NCI-H187 (cell line): ENCODE results near the gene GSTO2.
"Not testable (repeated sequence)": the region's sequence is repeated elsewhere in the genome, so short reads cannot be mapped to it uniquely, and the experiment has no call there.

Experiments used
- DNase-seq, 2 experiments: peaks; one replicate each; lab custom pipeline; 2025; lab: John Stamatoyannopoulos, UW

GSTO2 gene

DNA sequence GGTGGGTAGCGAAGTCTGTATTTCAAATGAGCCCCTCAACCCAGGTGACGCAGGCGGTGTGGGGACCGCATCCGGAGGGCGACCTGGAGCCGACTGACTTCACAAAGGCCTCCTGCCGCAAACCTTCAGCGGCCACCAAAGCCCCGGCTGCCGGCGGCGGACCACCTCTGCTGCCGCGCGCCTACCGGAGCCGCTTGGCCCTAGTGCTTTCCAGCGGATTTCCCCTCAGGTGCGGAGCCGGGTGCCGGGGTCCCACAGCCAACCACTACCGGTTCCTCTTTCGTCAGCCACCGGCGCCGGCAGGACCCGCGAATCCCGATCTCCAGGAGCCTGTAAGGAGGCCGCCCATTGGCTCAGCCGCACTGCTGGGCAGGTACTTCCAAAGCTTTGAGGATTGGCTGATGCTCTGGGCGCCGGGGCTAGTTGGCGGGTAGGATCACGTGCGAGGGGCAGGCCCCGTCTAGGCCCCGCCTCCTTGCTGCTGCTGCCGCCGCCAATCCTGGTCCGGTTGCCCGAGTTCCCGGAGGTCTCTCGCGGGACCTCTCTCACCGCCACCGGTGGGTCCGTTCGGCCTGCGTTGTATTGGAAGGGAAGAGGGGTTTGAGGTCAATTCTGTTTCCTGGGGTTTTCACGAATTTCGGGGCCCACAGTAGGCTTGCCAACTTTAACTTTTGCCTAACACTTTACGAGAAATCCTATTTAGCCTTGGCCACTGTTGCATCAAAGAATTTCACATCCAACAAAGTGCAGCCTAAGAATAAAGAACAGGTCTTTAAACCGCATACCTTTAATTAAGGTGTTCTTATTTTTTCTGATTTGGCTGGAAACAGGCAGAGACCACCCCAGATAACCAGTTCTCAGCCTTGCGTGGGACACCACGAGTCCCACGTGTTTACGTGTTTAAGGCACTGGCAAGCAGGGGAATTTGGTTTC lies at the start of gene GSTO2:
TSS of gene GSTO2 (plus strand) at position 472 of the 933 bp plus-strand sequence. CDS start 5,732 bp downstream, outside the sequence.
- peak; percentile 54 to 94 for DNase-seq

DNA sequence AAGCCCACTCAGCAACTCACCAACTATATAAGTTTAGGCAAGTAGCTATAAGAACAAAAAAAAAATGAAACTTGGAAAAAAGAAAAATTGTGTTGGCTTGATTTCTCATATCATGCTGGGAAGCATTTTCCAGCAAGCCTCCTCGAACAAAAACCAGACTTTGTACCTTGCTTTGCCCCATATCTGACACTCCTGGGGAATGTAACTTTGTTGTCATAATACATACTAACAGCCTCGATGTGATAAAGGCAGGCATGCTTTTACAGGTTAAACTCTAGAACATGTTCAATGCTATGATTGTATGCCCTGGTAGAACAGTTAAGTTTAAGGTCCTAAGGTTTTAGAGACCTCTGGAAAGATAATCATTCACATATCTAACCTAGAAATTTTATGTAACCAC lies 48.5 kb upstream of the GSTO2 start:
- DNase-seq, result no peak

DNA sequence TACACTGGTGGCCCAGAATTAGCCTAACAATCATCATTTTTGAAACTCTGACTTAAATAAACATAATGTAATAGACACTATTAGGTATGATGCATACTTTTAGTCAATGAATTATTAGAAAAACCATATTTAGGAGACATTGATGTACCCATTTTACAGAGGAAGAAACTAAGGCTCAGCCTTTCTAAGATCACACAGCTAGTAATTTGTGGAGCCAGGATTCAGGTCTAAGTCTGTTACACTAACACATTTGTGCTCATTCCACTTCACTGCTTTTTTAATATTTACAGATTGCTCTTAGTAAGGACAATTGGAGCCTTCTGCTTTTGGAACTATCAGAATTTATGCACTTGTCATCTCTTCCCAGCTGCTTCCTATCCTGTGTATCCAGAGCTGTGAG lies 45.7 kb upstream of the GSTO2 start:
- no peak for DNase-seq

GRCh38 chr10:104230490-104230889 lies 38.5 kb upstream of the GSTO2 start:
- no peak for DNase-seq

DNA sequence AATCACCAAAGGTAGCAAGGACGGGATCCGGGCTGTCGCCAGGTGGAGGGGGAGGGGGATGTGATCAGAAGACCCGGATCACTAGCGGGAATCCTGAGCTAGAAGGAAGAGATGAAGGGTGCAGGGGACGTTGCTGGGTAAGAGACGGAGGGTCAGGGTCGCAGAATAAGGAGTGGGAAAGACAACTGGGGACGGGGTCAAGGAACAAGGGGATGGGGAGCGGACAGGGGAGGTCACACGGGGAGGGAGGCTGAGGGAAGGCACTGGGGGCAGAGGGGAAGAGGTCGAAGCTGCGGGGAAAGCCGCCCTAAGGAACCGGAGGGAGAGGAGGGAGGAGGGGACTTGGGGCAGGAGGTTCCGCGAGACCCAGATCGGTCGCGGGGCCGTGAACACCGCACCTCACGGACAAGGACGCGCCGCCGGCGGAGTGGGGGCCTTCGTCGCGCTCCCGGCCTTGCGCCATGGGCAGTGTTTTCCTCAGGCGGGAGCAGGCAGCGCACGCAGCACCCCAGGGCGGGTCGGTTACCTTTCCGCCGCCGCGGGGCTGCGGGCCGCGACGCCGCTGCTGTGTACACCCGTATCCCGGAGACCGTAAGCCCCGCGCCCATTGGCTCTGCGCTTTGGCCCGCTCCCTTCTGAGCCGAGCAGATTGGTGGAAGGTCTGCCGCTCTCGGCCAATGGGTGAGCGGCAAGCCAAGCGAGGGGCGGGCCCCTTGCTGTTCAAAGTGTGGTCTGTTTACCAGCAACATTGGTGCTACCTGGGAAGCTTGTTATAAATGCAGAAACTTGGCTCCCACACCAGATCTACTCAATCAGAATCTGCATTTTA lies 37.0 kb upstream of the GSTO2 start, which contains the start of gene CFAP43:
TSS of gene CFAP43 (minus strand) at position 581 of the 829 bp plus-strand sequence. CDS start at position 463, 118 bp downstream.
- DNase-seq, result peak; percentile 70 to 82

GRCh38 chr10:104232613-104233102 lies 36.3 kb upstream of the GSTO2 start:
- no peak for DNase-seq

DNA sequence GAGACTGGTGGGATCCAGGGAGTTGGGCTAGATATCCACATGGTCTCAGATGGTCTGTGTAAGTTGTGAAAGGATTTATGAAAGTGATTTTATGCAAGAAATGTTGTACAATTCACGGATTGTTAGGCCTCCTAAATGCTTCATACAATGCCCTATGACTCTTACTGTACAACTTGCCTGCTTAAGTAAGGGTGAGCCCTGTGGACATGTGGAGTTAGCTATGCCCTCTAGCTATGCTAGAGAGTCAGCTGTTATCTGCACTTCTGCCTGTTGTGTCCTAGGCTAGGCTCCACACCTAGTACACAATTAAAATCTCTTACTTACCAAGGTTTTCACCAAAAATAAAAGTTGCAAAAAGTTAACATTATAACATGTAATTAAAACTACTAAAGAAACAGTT lies 35.2 kb upstream of the GSTO2 start:
- DNase-seq, result no peak

DNA sequence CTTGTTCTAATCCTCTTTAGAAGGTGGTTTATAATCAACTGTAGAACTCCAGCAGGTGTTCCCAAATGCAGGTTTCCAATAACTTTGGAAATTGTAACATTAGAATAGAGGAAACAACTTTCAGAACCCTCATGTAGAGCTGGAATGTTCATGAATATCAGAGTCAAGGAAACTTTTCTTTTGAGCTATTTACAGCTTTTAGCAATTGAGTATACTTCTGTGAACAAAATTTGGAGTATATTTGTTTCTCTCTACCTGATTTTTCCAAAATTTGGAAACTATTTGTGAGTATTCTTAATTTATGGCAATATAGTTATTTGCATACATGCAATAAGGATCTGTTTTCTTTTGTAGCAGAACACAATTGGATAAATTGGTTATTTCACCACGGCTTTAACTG lies 34.0 kb upstream of the GSTO2 start:
- DNase-seq, result no peak

DNA sequence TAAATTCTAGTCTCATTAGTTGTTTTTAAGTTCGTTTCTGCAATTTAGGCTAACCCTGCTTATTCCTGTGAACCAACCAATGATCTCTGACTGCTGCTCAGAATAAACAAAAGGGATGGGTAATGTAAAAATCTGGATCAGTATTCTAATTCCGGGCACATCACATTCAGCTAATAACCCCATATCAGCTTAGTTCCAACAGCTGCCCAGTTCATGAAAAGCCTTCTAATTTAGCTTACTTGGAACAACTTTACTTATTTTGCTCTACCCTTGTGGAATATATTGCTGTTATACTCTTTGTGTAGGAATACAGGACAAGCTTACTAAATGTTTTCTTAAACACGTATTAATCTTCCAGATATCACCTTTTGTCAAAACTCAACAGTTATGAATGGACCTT lies 33.2 kb upstream of the GSTO2 start:
- DNase-seq, result no peak

- no peak for DNase-seq
These were observed 28.9 kb upstream of the GSTO2 start for GRCh38 chr10:104240078-104240477.

DNA sequence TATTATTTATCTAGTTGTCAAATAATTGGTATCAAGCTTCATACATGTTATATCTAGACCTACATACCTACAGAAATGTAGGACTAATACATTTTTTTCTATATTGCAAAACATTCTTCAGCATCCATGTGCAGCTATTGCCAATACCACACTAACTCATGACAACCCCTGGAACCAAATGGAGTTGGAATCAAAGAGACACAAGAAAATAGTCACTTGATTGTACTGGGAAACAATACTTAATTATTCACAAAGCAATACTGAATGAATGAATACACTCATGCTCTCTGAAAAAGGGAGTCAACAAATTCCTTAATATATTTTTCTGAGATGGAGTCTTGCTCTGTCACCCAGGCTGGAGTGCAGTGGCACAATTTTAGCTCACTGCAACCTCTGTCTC lies 26.4 kb upstream of the GSTO2 start:
- no peak for DNase-seq

DNA sequence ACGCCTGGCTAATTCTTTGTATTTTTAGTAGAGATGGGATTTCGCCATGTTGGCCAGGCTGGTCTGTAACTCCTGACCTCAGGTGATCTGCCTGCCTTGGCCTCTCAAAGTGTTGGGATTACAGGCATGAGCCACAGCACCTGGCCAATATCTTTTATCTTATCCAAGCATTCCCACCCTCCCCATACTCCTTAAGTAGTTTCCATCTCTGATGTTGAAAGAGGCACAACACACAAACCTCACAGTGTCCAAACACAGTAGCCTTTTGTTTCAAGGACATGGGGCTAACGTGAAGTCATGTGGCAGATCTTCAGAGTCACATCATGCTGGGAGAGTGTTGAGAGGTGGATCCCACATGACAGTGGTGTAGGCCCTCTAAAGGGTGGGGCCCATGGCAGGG lies 26.0 kb upstream of the GSTO2 start:
- not testable (repeated sequence) for DNase-seq

DNA sequence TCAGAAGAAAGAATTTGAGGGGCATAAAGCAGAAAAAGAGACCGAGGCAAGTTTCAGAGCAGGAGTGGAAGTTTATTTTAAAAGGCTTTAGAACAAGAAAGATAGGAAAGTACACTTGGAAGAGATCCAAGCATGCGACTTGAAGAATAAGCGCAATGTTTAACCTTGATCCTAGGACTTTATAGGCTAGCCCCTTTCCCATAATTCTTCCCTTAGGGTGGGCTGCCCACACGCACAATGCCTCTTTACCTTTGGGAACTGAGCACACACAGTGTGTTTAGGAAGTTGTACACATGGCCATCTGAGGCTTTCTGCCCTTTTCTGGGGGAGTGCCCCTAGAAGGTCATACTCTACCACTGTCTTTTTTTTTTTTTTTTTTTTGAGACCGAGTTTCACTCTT lies 25.5 kb upstream of the GSTO2 start:
- no peak for DNase-seq

- no peak for DNase-seq
These were observed 23.8 kb upstream of the GSTO2 start for GRCh38 chr10:104245066-104245632.

DNA sequence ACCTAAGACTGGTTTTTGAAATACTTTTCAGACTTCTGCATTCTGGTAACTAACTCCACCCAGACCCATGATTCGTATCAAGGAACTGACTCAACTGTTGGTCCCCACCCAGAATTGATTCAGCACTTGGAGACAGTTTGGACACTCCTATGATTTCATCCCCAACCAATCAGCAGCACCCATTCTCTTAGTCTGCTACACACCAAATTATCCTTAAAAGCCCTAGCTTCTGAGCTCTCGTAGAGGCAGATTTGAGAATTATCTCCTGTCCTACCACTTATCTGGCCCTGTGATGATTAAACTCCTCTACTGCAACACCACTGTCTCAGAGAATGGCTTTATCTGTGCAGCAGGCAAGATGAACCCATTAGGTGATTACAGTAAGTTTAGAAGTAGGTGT lies 22.0 kb upstream of the GSTO2 start:
- no peak for DNase-seq

GRCh38 chr10:104247513-104248146 lies 21.4 kb upstream of the GSTO2 start:
- no peak for DNase-seq

GRCh38 chr10:104248931-104249330 lies 20.1 kb upstream of the GSTO2 start:
- not testable (repeated sequence) for DNase-seq

- no peak for DNase-seq
These were observed 18.6 kb upstream of the GSTO2 start for GRCh38 chr10:104250371-104250770.

GRCh38 chr10:104251443-104251842 lies 17.5 kb upstream of the GSTO2 start:
- DNase-seq, result no peak

- no peak for DNase-seq
These were observed 16.6 kb upstream of the GSTO2 start for GRCh38 chr10:104252368-104252767.

DNA sequence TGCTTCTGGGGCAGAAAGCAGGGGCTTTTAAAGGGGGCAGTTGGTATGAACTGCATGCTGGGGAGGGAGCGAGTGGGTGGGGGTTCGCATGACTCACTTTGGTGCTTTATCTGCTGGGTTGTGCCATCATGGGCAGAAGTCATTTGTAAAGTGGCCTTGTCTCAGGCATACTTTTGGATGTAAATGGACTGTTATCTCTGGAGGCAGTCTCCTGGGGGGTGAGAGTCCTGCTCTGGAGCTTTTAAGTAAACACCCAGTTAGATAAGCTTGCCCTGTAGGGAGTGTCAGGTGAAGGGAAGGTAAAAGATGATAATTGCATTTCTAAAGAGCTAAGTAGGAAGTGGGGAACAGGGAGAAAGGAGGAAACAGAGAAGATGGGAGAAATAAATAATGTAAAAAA lies 15.9 kb upstream of the GSTO2 start:
- DNase-seq, result no peak
